ENCODE data around the gene SLC24A4. TPM values are rescaled to one million over a fixed set of nuclear protein-coding genes. Genes with fewer than 3 reads are reported as not detected.

The SLC24A4 gene
- total RNA-seq, 1 donor from 2014 or later, result not detected

GRCh38 chr14:92404018-92404417 is 81.1 kb downstream of the SLC24A4 start:
- DNase-seq (ENCODE audit: low spot score in 2 of 2, unreplicated experiment in 2 of 2), result no peak
- no peaks in the 10 kb centered on the region for H3K36me3 Mint-ChIP-seq
- no peak overlapping the region for H3K4me3 Mint-ChIP-seq
- peaks cover 5% of the 10 kb centered on the region for H3K27me3 Mint-ChIP-seq (ENCODE audit: low read depth)
- H3K9me3 Mint-ChIP-seq, result peaks cover 13% of the 10 kb centered on the region
- no peak overlapping the region for H3K27ac Mint-ChIP-seq
- peaks cover 2% of the 10 kb centered on the region for H3K4me1 Mint-ChIP-seq
- TF ChIP-seq CTCF (IDR thresholded peaks at IDR 0.05; ENCODE audit: unreplicated experiment), result no peak

GRCh38 chr14:92404421-92404820 is 81.5 kb downstream of the SLC24A4 start:
- Mint-ChIP-seq H3K27ac (no peak overlapping the region), H3K9me3 (peaks cover 13% of the 10 kb centered on the region), H3K27me3 (ENCODE audit: low read depth) (peaks cover 3% of the 10 kb centered on the region), H3K4me1 (peaks cover 2% of the 10 kb centered on the region), H3K4me3 (no peak overlapping the region), H3K36me3 (no peaks in the 10 kb centered on the region)
- TF ChIP-seq CTCF (IDR thresholded peaks at IDR 0.05; ENCODE audit: unreplicated experiment), result no peak
- no peak for DNase-seq (ENCODE audit: low spot score in 2 of 2, unreplicated experiment in 2 of 2)

- TF ChIP-seq CTCF (IDR thresholded peaks at IDR 0.05; ENCODE audit: unreplicated experiment), result no peak
- no peaks in the 10 kb centered on the region for H3K36me3 Mint-ChIP-seq
- H3K4me3 Mint-ChIP-seq, result no peak overlapping the region
- peaks cover 13% of the 10 kb centered on the region for H3K9me3 Mint-ChIP-seq
- no peak overlapping the region for H3K27ac Mint-ChIP-seq
- H3K4me1 Mint-ChIP-seq, result peaks cover 2% of the 10 kb centered on the region
- no peak for DNase-seq (ENCODE audit: low spot score in 2 of 2, unreplicated experiment in 2 of 2)
- H3K27me3 Mint-ChIP-seq (ENCODE audit: low read depth), result no peaks in the 10 kb centered on the region
These were observed 82.0 kb downstream of the SLC24A4 start for GRCh38 chr14:92404938-92405337.

- Mint-ChIP-seq H3K27me3 (ENCODE audit: low read depth) (peaks cover 1% of the 10 kb centered on the region), H3K27ac (no peak overlapping the region), H3K4me1 (peaks cover 2% of the 10 kb centered on the region), H3K9me3 (peaks cover 11% of the 10 kb centered on the region), H3K36me3 (no peaks in the 10 kb centered on the region), H3K4me3 (no peak overlapping the region)
- no peak for TF ChIP-seq CTCF (IDR thresholded peaks at IDR 0.05; ENCODE audit: unreplicated experiment)
- DNase-seq (ENCODE audit: low spot score in 2 of 2, unreplicated experiment in 2 of 2), result no peak
These were observed 84.4 kb downstream of the SLC24A4 start for GRCh38 chr14:92407410-92407809.

GRCh38 chr14:92409043-92409442 is 86.1 kb downstream of the SLC24A4 start:
- H3K9me3 Mint-ChIP-seq, result peaks cover 9% of the 10 kb centered on the region
- H3K36me3 Mint-ChIP-seq, result no peaks in the 10 kb centered on the region
- H3K27ac Mint-ChIP-seq, result no peak overlapping the region
- no peak for DNase-seq (ENCODE audit: low spot score in 2 of 2, unreplicated experiment in 2 of 2)
- H3K4me3 Mint-ChIP-seq, result no peak overlapping the region
- H3K27me3 Mint-ChIP-seq (ENCODE audit: low read depth), result peaks cover 11% of the 10 kb centered on the region
- no peak for TF ChIP-seq CTCF (IDR thresholded peaks at IDR 0.05; ENCODE audit: unreplicated experiment)
- H3K4me1 Mint-ChIP-seq, result peaks cover 2% of the 10 kb centered on the region

- no peaks in the 10 kb centered on the region for H3K4me1 Mint-ChIP-seq
- no peak for DNase-seq (ENCODE audit: low spot score in 2 of 2, unreplicated experiment in 2 of 2)
- no peak for TF ChIP-seq CTCF (IDR thresholded peaks at IDR 0.05; ENCODE audit: unreplicated experiment)
- no peaks in the 10 kb centered on the region for H3K36me3 Mint-ChIP-seq
- H3K9me3 Mint-ChIP-seq, result peaks cover 6% of the 10 kb centered on the region
- no peak overlapping the region for H3K27ac Mint-ChIP-seq
- H3K27me3 Mint-ChIP-seq (ENCODE audit: low read depth), result peaks cover 11% of the 10 kb centered on the region
- no peak overlapping the region for H3K4me3 Mint-ChIP-seq
These were observed 88.2 kb downstream of the SLC24A4 start for GRCh38 chr14:92411135-92411534.
